SH-SY5Y (cell line): ENCODE results near the gene ARFRP1.

Experiments
- GATA2 ChIP-seq: IDR thresholded peaks from 2 replicates; pipeline ENCODE4 v1.6.1; 2011; ENCODE audit warnings: mild to moderate bottlenecking, low read depth, low read length
- GATA3 ChIP-seq: IDR thresholded peaks from 2 replicates; pipeline ENCODE4 v1.6.1; 2011; ENCODE audit warnings: low read depth, mild to moderate bottlenecking, low read length, moderate library complexity

DNA sequence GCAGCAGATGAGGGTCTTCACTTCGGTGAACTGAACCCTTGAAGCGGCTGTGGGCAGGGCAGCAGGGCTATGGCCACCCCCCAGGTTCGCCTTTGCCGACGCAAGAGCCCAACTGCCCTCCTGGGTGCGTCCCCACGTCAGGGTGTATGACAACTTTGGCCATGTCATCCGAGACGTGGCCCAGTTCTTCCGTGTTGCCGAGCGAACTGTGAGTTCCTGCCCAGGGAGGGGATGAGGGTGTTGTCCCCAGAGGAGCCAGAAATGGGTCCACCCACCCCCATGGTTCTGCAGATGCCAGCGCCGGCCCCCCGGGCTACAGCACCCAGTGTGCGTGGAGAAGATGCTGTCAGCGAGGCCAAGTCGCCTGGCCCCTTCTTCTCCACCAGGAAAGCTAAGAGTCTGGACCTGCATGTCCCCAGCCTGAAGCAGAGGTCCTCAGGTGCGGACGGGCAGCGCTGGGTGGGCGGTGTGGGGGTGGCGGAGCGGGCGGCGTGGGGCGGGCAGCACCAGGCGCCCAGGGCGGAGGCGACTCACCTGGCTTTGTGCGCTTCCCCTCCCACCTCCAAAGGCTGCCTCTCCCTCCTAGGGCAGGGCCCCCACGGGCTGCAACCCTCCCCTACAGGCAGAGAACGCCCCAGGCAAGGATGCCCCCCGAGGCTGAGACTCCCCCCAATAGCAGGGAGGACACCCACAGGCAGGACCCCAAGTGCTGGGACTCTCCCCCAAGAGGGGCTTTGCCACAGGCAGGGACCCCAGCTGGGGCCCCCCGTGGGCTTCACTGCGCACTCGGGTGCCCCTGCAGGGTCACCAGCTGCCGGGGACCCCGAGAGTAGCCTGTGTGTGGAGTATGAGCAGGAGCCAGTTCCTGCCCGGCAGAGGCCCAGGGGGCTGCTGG is 17.5 kb downstream of the ARFRP1 start:
- TF ChIP-seq GATA2 (no peak), GATA3 (no peak)
